HG03575 (cell line): Measurements from ENCODE around the gene EDIL3.

Experiments used
- ATAC-seq: cut with Tn5 transposase; IDR thresholded peaks from one replicate; pipeline ENCODE4 v1.9.1; 2021; ENCODE audit not compliant: unreplicated experiment, insufficient number of reproducible peaks, low FRiP score; ENCODE audit errors: extremely low read depth

EDIL3 gene

GRCh38 chr5:84274585-84275468 is 109.9 kb downstream of the EDIL3 start:
- ATAC-seq = no peak

- no peak for ATAC-seq
These were observed 111.2 kb downstream of the EDIL3 start for GRCh38 chr5:84273517-84273883.

GRCh38 chr5:84272771-84273516 is 111.7 kb downstream of the EDIL3 start:
- ATAC-seq = no peak

- no peak for ATAC-seq
These were observed 118.7 kb downstream of the EDIL3 start for GRCh38 chr5:84265739-84266550.

GRCh38 chr5:84265130-84265529 is 119.5 kb downstream of the EDIL3 start:
- ATAC-seq = no peak

DNA sequence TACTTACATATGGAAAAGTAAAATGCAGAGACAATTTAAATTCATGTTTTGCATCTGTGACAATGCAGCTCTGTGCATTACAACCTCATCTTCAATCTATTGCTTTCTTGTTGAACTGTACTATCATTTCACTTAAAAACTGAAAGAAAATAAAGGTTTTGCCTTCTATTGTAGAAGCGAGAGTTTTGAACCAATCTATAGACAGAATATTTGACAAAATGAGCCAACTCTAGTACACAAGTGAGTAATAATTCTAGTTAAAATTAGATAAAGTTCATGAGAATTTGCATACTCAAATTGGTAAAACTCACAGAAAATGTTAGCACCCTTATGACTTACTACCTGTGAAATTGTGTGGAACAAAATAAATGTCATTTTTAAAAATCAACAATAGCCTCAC is 123.7 kb downstream of the EDIL3 start:
- peak; percentile 45 for ATAC-seq

- no peak for ATAC-seq
These were observed 124.5 kb downstream of the EDIL3 start for GRCh38 chr5:84260140-84260539.

- no peak for ATAC-seq
These were observed 125.2 kb downstream of the EDIL3 start for GRCh38 chr5:84259283-84260045.

DNA sequence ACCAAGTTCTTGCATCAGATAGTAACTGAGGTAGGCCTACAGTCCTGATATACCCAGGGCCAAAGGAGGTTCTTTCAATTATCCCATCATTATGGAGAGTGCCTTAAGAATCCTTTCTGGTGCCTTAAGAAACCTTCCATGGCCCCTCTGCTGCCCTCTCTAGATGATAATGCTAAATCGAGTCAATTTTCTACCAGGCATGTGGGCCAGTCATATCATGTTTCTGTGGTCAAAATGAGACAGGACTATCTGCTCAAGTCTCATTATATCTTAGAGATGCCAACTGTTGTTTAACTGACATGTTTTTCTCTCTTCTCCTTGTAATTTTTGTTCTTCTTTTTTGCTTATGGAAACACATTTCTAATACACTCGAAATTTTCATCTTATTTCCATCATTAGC is 127.6 kb downstream of the EDIL3 start:
- no peak for ATAC-seq

DNA sequence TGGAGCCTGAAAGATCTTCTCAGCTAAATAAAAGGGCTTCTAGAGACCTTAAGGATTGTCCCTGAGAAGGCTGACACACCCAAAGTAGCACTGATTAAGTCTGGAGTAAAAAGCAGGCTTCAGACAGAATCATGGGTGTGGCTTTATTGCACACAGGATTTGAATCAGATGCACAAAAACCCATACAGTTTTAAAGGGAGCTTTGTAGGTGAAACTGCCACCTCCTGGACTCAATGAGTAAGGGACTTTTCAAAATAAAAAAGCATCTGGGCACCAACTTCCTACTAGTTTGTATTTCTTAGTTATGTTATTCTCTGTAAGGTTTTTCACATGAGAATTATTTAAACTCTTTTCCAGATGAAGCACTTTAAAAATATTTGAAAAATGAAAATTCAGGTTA is 129.4 kb downstream of the EDIL3 start:
- ATAC-seq = no peak

DNA sequence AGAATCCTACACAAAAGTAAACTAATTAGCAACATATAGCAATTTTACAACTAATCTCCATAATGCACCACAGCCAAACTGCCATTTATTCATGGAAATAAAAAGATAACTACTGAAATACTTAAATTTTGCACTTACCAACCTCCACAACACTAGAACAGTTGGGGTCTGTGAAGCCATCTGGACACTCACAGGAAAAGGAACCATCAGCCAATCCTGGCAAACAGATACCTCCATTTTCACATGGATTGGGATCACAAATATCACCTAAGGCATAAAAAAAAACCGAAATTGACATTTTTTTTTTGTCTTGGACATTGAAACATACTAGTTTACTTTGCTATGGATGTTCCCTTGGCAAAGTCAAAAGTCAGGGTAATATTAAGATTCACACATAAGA is 130.7 kb downstream of the EDIL3 start:
- ATAC-seq = no peak

- no peak for ATAC-seq
These were observed 133.2 kb downstream of the EDIL3 start for GRCh38 chr5:84251503-84251902.

DNA sequence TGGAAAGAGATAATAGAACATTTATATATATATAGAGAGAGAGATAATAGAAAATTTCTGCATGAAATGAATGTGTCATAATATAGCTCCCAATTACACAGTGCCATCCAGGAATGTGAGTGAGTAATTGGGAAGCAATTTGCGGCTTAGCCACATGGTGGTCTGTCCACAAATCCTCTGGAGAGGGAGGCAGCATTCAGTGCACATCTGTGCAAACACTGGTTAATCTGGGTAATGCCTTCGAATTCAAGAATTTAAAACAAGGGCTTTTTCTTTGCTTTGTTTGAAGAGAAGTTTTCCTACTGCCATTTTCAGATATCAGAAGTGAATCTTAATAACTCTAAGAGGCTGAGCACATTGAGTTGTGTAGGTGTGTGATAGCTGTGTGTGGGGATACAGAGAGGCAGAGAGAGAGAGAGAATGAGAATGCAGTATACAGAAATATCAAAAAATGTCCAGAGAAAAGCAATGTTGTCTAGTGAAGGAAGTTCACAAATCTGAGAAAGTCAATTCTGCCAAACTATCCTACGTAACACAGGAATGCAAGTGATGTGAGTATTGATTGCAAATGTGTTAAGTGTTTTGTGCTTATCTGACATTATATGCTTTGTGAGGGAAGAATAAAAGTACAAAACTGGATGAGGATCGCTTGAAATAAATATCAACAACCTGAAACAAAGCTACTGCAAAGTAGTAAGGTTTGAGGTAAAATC is 134.6 kb downstream of the EDIL3 start:
- no peak for ATAC-seq

DNA sequence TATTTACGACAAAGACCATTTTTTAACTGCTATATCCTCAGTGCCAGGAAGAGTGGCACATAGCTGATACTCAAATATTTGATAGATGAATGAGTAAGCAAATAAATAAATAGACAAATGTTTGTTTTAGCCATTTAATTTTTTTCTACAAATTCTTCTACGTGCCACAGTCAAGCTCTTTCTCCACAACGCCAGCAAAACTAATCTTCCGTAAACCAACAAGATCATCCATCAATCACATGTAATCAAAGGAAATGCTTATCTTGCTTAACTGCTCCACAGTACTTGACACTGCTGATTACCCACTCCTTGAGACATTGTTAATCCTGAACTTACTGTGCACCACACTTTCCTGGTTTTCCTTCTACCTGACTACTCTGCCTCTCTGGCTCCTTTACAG is 136.7 kb downstream of the EDIL3 start:
- ATAC-seq = no peak

- ATAC-seq = no peak
These were observed 142.4 kb downstream of the EDIL3 start for GRCh38 chr5:84242286-84242685.

GRCh38 chr5:84239494-84239893 is 145.2 kb downstream of the EDIL3 start:
- ATAC-seq = no peak

- no peak for ATAC-seq
These were observed 147.6 kb downstream of the EDIL3 start for GRCh38 chr5:84237126-84237525.

DNA sequence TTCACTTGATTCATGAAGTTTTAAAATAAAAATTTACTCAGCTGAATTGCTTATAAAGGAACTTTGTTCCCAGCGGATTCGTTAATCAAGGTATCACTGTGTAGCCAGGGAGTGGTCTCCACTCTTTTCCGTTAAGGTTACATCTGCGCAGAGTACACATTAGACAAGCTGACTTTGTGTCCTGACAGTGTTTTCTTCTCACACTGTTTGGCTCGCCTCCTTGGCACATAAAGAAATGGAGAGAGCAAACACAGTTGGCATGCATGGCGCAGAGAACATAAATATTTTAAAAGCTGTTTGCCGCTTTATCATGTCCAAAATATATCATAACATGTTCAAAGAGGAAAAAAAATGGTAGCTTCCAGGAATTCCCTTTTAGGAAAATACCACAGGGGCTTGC is 153.2 kb downstream of the EDIL3 start:
- no peak for ATAC-seq
